GM19240 (cell line): ENCODE results near the gene TRAP1.

Experiments used
- DNase-seq: peaks from one replicate; pipeline ENCODE4 v3.0.0; 2011; ENCODE audit warnings: low spot score; ENCODE audit not compliant: insufficient read length

The TRAP1 gene

DNA sequence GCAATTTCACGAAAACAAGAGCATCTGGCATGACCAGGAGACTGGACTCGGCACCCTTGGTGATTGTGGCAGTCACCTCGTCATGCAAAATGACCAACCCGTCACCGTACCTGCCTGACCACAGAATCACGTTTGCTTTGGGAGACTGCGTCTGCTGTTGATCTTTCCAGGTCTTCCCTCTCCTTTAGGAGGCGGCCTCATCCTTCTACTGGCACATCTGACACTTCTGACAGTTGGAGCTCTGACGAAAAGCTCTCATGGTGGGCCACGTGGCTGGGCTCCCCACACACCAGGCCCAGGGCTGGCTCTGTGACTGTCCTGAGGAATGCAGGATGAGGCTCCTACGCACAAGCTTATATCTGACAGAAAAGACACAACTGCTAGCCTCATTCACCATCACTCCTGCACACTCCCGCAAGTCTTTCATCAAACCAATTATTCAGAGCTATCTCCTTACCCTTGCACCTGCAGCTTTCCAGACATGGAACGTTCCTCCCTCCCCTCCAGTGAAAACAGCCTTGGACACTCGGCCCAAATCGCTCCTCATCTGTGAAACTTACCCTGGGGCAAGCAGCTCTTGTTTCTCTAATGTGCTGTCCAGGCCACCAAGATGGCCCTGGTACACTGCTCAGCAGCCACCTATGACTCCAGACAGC is 3.6 kb downstream of the TRAP1 start:
- no peak for DNase-seq

DNA sequence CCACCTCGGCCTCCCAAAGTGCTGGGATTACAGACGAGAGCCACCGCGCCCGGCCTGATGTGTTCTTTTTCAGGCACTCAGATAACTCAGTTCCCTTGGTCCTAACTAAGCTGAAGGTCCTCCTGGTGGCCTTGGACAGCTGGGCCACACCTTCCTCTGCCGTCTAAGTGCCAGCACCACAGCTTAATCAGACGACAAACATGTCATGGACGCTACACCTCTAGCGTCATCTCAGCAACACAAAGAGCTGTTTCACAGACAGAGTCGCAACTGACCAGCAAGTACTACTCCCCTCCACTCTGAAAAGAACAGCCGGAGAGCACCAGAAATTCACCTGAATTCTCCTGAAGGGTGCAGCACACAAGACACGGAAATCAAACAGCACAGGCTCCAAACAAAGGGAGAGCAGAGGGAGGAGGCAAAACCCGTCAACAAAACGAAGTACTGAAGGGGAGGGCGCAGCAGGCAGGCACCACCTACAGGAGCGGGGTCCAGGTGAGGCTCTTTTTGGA is 4.4 kb downstream of the TRAP1 start:
- no peak for DNase-seq

DNA sequence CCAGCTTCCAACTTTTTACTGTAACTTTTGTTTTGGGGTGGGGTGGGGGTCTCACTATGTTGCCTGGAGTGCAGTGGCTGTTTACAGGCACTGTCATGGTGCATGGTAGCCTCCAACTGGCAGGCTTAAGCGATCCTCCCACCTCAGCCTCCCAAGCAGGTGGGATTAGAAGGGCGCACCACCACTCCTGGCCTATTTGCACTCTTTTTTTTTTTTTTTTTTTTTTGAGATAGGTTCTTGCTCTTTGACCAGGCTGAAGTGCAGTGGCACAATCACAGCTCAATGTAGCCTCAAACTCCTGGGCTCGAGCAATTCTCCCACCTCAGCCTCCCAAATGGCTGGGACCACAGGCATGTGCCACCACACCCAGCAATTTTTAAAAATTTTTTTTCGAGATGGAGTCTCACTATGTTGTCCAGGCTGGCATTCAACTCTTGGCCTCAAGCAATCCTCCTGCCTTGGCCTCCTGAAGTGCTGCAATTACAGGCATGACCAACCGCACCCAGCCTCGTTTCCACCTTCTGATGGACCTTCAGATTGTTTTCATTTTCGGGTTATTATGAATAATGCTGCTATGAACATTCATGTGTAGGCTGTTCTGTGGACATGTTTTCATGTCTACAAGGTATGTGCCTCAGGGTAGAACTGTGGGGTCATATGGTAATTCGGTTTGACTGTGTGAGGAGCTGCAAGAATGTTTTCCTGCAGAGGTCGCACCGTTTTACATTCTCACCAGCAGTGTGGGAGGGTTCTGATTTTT is 10.9 kb downstream of the TRAP1 start:
- no peak for DNase-seq

DNA sequence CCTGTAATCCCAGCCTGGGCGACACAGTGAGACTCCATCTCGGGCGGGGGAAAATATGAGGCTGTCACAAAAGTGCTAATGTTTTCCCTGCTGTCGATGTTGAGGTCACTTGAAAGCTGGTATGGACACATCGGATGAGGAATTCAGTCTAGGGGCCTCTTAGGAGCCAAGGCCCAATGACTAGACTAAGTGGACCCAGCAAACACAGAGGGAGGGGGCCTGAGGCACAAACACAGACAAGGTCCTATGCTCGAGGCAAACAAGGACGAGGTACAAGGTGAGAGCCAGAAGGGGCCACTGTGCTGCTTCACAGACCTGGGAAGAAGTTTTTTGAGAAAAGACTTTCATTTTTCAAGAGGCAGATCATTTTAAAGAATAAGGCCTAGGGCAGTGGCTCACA is 15.2 kb downstream of the TRAP1 start:
- DNase-seq, result no peak

DNA sequence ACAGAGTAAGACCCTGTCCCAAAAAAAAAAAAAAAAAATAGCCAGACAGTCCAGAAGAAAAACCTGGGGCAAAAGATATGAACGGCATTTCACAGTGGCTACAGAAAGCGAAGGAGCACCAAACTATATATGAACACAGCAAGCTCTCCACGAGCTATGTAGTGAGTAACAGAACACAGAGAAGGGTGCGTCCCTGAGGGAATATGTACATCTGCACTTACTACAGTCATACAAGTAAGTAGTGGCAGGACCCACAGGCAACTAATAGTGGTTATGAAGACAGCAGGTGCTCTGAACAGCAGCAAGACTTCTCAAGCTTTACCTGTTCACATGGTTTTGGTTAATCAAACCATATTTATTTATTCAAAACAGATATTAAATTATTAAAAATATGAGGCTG is 15.8 kb downstream of the TRAP1 start:
- no peak for DNase-seq

DNA sequence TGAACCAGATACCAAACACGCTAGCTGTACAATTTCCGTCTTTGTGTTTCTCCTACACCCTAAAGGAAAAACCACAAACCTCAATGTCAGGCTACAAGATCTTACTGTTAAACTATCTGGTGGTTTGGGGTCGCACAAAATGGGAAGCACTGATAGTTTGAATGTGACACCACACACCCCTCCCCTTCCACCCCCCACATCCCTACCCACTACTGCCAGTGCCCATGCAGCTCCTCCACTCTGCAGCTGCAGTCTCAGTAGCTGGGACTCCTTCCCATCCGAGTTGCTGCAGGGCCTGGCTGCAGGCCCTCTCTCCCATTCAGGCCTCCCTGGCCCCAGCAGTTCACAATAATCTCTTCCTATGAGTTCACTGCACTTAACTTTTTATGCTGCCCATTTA is 18.4 kb downstream of the TRAP1 start:
- no peak for DNase-seq

DNA sequence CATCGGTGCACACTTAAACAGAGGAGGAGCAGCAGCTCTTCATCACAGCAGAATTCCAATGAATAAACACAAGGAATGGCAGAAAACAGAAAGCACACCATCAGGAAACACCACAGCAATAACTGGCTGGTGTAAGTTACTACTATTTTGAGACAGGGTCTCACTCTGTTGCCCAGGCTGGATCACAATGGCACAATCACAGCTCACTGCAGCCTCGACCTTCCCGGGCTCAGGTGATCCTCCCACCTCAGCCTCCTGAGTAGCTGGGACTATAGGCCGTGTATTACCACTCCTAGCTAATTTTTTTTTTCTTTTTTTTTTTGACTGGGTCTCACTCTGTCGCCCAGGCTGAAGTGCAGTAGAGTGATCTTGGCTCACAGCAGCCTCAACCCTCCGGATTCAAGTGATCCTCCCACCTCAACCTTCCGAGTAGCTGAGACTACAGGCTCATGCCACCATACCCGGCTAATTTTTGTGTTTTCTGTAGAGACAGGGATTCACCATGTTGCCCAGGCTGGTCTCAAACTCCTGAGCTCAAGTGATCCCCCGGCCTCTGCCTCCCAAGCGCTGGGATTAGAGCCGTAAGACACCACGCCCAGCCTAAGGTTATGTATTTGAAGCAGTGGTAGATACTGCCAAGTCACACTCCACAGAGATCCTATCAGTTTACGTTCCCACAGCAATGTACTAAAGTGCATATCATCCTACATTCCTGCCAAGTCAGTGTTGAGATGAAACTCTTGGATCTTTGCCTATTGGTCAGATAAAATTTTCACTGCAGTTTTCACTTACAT is 20.7 kb downstream of the TRAP1 start:
- no peak for DNase-seq

DNA sequence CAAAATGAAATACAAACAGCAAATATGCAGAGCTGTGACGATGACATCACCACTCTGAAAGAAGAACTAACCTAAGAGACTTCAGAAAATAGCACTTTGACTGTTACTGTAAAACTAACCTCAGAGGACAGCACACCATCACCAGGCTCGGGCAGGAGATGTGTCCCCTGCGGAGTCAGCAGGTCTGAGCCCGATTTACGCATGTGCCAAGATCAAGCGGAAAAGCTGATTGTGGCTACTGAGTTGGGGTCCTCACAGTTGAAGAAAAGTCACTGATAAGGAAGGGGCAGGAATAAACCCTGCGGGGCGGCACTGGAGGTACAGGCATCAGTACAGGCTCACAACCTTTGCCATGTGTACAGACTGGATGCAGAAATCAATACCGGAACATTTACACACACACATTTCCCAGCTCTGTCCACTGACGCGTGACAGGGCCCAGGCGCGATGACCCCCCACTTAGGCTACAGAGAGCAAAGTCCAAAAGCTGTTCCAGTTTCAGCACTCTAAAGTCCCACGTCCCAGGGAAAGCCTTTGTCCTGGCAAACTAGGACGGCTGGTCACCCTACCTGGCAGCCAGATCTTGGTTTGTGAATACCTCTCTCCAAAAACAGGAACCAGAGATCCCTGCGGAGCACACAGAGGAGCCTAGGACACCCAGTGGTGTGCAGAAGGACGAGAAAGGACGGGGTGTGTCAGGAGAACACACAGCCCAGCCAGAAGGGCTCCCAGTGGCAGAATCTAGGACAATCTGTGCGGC is 21.5 kb downstream of the TRAP1 start:
- DNase-seq, result no peak

DNA sequence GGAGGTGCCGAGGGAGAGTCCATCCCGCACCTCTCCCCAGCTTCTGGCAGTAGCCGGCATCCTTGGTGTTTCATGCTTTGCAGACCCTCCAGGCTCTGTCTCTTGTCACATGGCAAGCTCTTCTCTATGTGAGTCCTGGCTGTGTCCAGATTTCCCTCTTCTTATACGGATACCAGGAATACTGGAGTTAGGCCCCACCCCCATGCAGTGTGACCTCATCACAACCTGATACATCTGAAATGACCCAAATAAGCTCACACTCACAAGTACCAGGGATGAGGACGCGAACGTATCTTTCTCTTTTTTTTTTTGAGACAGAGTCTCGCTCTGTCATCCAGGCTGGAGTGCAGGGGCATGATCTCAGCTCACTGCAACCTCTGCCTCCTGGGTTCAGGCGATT is 23.3 kb downstream of the TRAP1 start:
- DNase-seq, result no peak

DNA sequence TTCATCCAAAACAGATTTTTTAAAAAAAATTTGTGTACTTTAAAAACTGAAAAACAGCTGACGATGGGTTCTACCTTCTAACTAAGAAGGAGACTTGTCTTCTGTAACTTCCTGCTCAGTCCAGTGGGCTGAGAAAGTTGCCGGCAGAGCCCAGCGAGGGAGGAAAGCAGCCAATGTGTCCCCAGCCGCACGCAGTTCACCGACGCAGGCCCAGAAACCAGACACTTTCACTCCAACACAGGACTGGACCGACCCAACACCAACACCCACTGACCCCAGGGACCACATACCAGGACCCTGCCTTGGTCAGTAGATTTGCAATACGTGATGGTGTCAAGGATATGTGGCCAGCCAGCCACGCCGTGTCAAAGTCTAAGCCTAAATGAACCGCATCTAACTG is 25.6 kb downstream of the TRAP1 start:
- no peak for DNase-seq

DNA sequence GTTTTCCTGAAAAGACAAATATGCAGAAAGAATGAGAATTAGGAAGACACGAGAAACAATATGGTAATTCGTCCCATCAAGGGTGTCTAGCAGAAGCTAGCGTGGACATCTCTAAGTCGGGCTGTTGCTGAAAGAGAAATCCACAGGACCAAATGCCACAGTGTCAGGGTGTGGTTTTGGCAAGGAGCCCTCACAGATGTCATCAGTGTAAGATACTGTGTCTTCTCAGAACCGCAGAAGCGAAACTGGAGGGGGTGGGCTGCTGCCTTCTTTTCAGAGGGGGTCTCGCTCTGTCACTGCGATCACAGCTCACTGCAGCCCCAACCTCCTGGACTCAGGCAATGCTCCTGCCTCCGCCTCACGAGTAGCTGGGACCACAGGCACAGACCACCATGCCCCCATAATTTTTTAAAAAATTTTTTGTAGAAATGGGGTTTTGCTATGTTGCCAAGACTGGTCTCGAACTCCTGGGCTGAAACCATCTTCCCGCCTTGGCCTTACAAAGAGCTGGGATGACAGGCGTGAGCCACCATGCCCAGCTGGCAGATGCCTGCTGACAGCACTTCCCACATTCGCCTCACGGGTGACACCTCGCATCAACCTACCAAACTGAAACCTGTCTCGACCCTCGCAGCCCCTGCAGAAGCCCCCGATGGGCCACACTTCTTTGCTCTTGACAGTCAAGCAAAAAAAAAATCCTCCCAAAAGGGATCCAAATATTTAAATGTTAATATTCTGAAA is 26.2 kb downstream of the TRAP1 start:
- no peak for DNase-seq

DNA sequence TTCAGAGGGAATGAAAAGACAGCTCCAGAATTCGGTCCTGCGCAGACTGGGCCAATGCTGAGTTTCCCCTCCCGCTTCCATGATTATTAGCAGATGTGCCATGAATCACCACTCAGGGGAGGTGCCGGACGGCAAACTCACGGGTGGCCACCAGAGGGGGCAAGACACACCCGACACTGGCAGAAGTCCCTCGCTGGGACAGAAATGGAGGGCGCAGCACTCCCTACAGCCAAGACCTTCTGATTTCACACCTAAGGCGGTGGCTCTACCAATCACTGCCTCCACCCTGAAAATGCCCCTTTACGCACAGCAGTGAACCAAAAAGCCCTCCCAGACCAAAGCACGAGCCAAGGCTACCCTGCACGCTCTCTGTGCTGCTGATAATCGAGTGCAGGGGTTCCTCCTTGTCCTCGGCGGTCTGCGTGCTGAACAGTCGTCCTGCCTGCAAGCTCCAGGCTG is 26.8 kb downstream of the TRAP1 start:
- peak; percentile 80 for DNase-seq

DNA sequence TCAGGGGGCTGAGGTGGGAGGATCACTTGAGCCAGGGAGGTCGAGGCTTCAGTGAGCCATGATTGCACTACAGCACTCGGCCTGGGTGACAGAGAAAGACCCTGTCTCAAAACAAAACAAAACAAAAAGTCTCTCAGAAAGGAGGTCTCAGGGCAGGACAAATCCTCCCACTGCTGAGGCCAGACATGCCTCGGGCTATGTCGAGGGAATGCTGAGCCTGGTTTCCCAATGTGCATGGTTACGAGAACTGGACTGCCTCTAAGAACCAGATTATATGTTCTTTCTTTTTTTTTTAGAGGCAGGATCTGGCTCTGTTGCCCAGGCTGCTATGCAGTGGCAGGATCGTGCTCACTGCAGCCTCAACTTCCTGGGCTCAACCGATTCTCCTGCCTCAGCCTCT is 27.6 kb downstream of the TRAP1 start:
- DNase-seq, result no peak

DNA sequence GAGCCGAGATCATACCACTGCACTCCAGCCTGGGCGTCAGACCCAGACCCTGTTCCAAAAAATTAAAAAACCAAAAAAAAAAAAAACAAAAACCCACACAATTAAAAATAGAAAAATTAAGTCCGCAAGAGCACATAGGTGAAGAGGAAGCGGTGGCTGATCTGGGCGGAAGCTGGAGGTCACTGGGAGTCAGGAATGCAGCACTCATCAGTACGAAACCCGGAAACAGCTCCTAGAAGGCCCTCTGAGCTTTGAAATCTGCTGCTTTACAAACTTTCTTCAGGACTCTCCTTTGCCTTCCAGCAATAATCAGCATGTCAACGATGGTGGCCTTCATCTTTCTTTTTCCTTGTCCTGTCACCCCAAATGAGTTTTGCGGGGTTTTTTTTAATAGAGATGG is 29.5 kb downstream of the TRAP1 start:
- DNase-seq, result no peak

DNA sequence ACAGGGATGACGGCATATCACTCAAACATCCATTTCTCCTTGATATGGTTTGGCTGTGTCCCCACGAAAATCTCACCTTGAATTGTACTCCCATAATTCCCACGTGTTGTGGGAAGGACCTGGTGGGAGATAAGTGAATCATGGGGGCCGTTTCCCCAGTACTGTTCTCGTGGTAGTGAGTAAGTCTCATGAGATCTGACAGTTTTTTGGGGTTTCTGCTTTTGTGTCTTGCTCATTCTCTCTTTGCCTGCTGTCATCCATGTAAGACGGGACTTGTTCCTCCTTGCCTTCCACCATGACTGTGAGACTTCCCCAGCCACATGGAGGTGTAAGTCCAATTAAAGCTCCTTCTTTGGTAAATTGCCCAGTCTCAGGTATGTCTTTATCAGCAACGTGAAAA is 30.3 kb downstream of the TRAP1 start:
- no peak for DNase-seq

DNA sequence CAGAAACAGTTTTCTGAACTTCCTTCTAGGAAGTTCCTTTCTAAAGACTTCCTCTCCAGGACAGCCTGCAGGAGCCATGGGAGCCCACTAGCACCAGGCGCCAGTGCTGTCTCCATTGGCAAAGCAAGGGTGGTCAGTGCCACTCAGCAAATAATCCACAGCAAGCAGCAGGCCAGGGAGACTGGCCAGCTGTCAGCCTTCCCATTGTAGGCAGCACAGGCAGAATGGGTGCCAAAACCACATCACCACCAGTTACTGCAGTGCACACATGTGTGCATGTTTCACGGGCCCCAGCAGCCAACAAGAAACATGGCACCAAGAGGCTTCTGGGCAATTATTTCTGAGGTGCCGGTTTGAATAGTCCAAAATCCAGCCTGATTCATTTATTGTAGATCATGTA is 36.1 kb downstream of the TRAP1 start:
- no peak for DNase-seq

DNA sequence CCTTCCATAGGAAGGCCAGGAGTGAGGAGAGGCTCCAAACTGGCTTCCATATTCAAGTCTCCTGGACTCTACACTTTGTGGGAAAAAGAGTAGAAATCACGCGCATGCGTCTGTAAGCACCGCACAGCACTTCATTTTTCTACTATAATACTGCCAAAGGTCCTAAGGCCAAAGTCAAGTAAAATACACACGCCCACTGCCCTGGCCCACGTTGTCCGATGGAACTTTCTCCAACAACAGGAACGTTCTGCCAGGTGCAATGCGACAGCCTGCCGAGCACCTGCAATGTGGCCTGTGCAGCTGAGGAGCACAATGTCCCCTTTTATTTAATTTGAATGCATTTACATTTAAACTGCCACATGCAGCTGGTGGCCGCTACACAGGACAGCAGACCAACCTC is 39.3 kb downstream of the TRAP1 start:
- DNase-seq, result no peak

DNA sequence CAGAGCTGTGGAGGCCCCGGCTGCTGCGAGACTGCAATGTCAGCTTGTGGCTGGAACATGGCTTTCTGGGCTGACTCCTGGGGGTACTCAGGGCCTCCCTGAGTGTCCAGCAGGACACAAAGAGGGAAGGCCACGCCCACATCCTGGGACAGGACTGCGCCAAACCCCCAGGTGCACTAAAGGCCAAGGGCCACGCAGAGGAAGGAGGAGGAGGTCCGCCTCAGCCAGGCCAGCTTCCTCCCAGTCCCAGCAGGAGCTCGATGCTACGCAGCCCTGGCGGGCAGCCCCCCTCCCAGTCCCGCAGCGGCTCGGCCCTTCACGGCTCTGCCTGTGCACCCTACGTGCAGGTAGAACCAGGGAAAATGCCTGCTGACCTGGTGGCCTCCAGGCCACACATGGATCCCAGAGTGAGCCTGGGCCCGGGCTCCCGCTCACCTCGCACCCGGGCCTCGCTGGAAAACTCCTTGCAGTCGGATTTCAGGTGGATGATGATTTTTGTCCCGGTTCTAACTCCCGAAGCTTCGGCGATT is 41.7 kb downstream of the TRAP1 start:
- DNase-seq, result no peak

DNA sequence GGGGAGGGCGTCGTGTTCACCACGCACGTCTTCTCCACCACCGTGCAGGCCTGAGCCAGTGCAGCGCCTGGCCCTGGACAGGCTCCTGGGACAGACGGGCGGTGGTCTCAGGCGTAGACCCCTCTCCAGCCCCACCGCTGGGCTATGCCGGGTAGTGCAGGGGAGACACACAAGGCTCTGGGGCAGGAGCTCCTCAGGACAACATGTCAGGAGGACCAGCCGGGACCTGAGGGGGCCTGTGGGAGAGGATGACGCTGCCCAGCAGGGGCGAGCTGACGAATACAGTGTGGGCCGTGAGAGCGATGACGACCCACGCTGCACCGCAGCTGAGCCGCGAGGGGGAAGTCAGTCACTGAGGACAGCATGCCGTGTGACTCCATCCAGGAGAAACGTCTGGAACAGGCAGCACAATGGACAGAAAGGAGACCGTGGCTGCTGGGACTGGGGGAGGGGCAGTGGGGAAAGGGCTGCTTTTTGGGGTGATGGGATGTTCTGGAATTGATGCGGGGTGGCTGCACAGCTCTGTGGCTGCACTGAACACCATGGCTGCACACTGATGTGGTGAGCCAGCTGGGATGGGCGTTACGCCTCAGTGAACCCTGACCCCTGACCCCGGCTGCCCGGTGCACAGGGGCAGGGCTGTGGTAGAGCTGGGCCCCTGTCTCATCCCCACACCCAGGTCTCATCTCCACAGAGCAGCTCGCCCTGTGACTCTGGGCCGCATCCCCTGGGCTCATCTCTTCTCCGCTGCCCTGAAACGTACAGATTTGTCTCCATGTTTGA is 42.6 kb downstream of the TRAP1 start:
- no peak for DNase-seq
